Suprapubic skin (tissue), 4 donors: ENCODE results near the gene LRIG1. TPM values are rescaled to one million over a fixed set of nuclear protein-coding genes. Genes with fewer than 3 reads are reported as not detected.

ENCODE experiments used
- DNase-seq, 2 donors: peaks; one replicate each; pipeline ENCODE4 v3.0.0-alpha.2; 2019; ENCODE audit warnings: low spot score in 2 of 2
- H3K27ac ChIP-seq: fragments of 200-600 bp; sonication (generic); one replicate; pipeline ENCODE4 v1.5.1; 2019
- H3K27me3 ChIP-seq: fragments of 200-600 bp; sonication (generic); one replicate; pipeline ENCODE4 v1.5.1; 2019
- H3K36me3 ChIP-seq: fragments of 200-600 bp; sonication (generic); one replicate; pipeline ENCODE4 v1.5.1; 2019
- H3K4me1 ChIP-seq: fragments of 200-600 bp; sonication (generic); one replicate; pipeline ENCODE4 v1.5.1; 2019
- H3K4me3 ChIP-seq: fragments of 200-600 bp; sonication (generic); one replicate; pipeline ENCODE4 v1.5.1; 2019; ENCODE audit warnings: mild to moderate bottlenecking
- H3K9me3 ChIP-seq: fragments of 200-600 bp; sonication (generic); one replicate; pipeline ENCODE4 v1.5.1; 2019
- EP300 ChIP-seq: sonication (generic); formaldehyde crosslinking; IDR thresholded peaks from one replicate; pipeline ENCODE4 v1.6.1; 2017; ENCODE audit warnings: antibody characterized with exemption
- POLR2A ChIP-seq, 2 donors: fragments of 450-650 bp; IDR thresholded peaks; one replicate each; pipeline ENCODE4 v1.6.1; 2017; ENCODE audit warnings: antibody characterized with exemption in 2 of 2, mild to moderate bottlenecking in 2 of 2, moderate library complexity in 2 of 2
- POLR2AphosphoS5 ChIP-seq, 3 donors: sonication (generic); formaldehyde crosslinking; IDR thresholded peaks; one replicate each; pipeline ENCODE4 v1.6.1; 2017; ENCODE audit warnings: antibody characterized with exemption in 3 of 3
- WGBS: methylation state at CpG from one replicate; pipeline ENCODE4 v1.1.5; 2018; 5-methylcytosine and 5-hydroxymethylcytosine counted together
- total RNA-seq, 4 donors: library from RNA; depleted of rRNA; stranded (reverse); fragments of >200 nt; gene quantifications; one replicate each; pipeline ENCODE4 v1.1.0, GENCODE V29; 2016
- TF ChIP-seq, protein P1 (sequence below), 2 donors: fragments of 200-600 bp in 1 of 2; fragments of 450-650 bp in 1 of 2; sonication (generic) in 1 of 2; IDR thresholded peaks; one replicate each; pipeline ENCODE4 v1.5.1; 2016 to 2019; ENCODE audit warnings: antibody characterized with exemption in 2 of 2, mild to moderate bottlenecking in 1 of 2, moderate library complexity in 1 of 2

LRIG1 gene
- total RNA-seq, 4 donors from 2014 or later = 69.1 to 88.0 (median 78.9) TPM

DNA sequence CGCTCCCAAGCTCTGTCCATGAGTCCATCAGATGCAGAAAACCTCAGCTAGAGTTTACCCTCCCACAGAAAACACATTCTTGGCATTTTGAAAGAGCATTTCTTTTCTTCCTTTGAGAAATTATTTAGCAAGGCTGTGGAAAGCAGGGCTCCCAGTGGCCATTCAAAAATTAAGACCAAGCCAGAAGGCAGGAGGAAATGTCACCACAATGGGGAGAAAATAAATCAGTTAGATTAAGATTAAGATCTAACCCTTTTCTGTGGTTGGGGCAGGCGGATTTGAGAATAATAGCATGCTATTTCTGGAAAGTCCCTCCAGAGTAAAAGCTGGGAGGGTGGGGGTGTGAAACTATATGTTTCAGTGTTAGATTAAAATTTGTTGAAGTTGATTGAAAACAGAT lies 20.2 kb downstream of the LRIG1 start:
- H3K9me3 ChIP-seq = no peaks in the 10 kb centered on the region
- H3K27me3 ChIP-seq = no peaks in the 10 kb centered on the region
- no peaks in the 10 kb centered on the region for H3K36me3 ChIP-seq
- H3K27ac ChIP-seq = peak overlapping the region; percentile 12
- DNase-seq = no peak
- WGBS = 21% methylated on average over 2 of the region's 2 CpGs
- H3K4me1 ChIP-seq = peaks cover 66% of the 10 kb centered on the region
- TF ChIP-seq EP300 (no peak), POLR2A (IDR thresholded peaks at IDR 0.05) (no peak), POLR2AphosphoS5 (IDR thresholded peaks at IDR 0.05) (no peak)
- TF ChIP-seq, protein P1, sequence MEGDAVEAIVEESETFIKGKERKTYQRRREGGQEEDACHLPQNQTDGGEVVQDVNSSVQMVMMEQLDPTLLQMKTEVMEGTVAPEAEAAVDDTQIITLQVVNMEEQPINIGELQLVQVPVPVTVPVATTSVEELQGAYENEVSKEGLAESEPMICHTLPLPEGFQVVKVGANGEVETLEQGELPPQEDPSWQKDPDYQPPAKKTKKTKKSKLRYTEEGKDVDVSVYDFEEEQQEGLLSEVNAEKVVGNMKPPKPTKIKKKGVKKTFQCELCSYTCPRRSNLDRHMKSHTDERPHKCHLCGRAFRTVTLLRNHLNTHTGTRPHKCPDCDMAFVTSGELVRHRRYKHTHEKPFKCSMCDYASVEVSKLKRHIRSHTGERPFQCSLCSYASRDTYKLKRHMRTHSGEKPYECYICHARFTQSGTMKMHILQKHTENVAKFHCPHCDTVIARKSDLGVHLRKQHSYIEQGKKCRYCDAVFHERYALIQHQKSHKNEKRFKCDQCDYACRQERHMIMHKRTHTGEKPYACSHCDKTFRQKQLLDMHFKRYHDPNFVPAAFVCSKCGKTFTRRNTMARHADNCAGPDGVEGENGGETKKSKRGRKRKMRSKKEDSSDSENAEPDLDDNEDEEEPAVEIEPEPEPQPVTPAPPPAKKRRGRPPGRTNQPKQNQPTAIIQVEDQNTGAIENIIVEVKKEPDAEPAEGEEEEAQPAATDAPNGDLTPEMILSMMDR (IDR thresholded peaks at IDR 0.05) = no peak
- no peak overlapping the region for H3K4me3 ChIP-seq

DNA sequence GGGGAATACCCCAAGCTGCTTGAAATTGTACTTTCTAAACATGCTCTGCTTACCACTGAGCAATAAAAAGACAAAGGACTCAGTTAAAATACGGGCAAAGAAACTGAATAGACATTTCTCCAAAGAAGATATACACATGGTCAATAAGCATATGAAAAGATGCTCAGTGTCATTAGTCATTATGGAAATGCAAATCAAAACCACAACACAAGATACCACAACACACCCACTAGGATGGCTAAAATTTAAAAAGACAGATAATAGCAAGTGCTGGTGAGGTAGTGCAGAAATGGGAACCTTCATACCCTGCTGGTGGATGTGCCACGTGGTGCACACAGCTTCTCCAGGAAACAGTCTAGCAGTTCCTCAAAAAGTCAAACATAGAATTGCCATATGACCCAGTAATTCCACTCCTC lies 21.3 kb downstream of the LRIG1 start:
- no peaks in the 10 kb centered on the region for H3K27me3 ChIP-seq
- no peak for DNase-seq
- H3K27ac ChIP-seq = no peak overlapping the region
- no peak overlapping the region for H3K4me3 ChIP-seq
- no peaks in the 10 kb centered on the region for H3K9me3 ChIP-seq
- no peak for TF ChIP-seq POLR2A (IDR thresholded peaks at IDR 0.05)
- TF ChIP-seq, protein P1 (IDR thresholded peaks at IDR 0.05) = no peak
- TF ChIP-seq EP300 = no peak
- TF ChIP-seq POLR2AphosphoS5 (IDR thresholded peaks at IDR 0.05) = no peak
- H3K36me3 ChIP-seq = no peaks in the 10 kb centered on the region
- 85% methylated on average over 2 of the region's 2 CpGs for WGBS
- peaks cover 65% of the 10 kb centered on the region for H3K4me1 ChIP-seq

DNA sequence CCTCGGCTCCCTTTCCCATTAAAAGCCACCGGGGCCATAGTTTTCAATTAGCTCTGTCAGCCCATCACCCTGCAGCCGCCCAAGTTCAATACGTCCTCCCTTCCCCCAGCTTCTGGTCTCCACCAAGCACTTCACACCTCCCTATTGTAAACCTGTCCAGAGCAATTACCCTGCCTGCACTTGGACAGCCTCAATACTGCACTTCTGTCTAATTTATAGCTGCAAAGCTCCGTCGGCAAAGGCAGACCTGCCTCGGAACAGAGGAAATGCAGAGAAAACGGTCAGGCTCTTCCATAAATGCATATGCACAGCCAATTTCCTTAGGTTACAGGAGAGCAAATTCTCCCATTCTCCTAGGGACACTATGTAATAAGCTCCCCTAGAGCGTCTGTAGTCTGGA lies 21.9 kb downstream of the LRIG1 start:
- Histone ChIP-seq H3K27ac (no peak overlapping the region), H3K27me3 (no peaks in the 10 kb centered on the region), H3K9me3 (no peaks in the 10 kb centered on the region), H3K4me3 (no peak overlapping the region), H3K4me1 (peaks cover 60% of the 10 kb centered on the region), H3K36me3 (no peaks in the 10 kb centered on the region)
- TF ChIP-seq, protein P1 (IDR thresholded peaks at IDR 0.05) = no peak
- TF ChIP-seq EP300 (no peak), POLR2AphosphoS5 (IDR thresholded peaks at IDR 0.05) (no peak), POLR2A (IDR thresholded peaks at IDR 0.05) (no peak)
- 84% methylated on average over 9 of the region's 9 CpGs for WGBS
- no peak for DNase-seq

DNA sequence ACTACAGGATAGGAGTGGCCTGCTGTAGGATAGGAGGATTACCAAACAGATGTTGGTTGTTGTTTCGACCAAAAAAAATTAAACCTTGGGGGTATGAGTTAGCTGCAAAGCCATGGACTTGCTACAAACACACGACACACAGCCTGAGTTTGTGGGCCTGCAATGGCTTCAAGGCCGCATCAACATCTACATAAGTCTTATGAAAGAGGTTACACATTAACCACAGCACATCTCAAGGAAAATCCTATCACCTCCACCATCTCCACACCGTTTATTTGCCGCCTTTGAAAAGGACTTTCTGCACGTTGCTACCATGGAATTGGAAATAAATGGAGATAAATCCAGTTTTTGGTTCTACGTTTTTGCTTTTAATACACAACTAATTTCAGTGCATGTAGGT lies 23.0 kb downstream of the LRIG1 start:
- WGBS = 94% methylated on average over 7 of the region's 7 CpGs
- TF ChIP-seq POLR2A (IDR thresholded peaks at IDR 0.05) = no peak
- TF ChIP-seq, protein P1 (IDR thresholded peaks at IDR 0.05) = no peak
- no peak for TF ChIP-seq POLR2AphosphoS5 (IDR thresholded peaks at IDR 0.05)
- no peak for TF ChIP-seq EP300
- H3K4me1 ChIP-seq = peaks cover 61% of the 10 kb centered on the region
- DNase-seq = no peak
- no peaks in the 10 kb centered on the region for H3K27me3 ChIP-seq
- no peak overlapping the region for H3K4me3 ChIP-seq
- H3K9me3 ChIP-seq = no peaks in the 10 kb centered on the region
- H3K36me3 ChIP-seq = no peaks in the 10 kb centered on the region
- H3K27ac ChIP-seq = no peak overlapping the region

DNA sequence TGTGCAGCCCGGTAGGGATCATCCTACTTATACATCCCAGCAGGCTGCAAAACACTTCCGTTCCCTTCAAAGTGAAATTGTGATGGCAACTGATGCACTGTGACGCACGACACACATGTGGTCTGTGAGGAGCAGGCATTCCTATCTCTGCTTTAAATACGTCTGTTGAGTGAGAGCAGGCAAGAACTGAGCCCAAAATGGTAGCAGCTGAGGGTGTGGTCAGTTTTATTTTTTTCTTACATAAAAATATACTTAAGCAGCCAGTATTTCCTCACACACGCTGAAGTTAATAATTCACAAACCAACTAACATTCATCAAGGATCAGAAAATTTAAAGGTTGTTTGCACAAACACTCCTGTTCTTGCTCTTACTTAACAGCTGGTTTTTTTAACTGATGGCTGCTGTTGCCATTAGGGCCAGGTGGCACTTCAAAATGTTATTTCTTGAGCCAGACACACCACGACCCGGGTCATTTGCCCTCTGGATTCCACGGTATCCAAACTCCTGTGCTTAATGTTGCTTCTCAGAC lies 23.9 kb downstream of the LRIG1 start:
- no peak overlapping the region for H3K27ac ChIP-seq
- H3K9me3 ChIP-seq = no peaks in the 10 kb centered on the region
- TF ChIP-seq EP300 (no peak), POLR2A (IDR thresholded peaks at IDR 0.05) (no peak), POLR2AphosphoS5 (IDR thresholded peaks at IDR 0.05) (no peak)
- TF ChIP-seq, protein P1 (IDR thresholded peaks at IDR 0.05) = no peak
- DNase-seq = no peak
- 71% methylated on average over 9 of the region's 9 CpGs for WGBS
- H3K36me3 ChIP-seq = no peaks in the 10 kb centered on the region
- no peaks in the 10 kb centered on the region for H3K27me3 ChIP-seq
- H3K4me1 ChIP-seq = peaks cover 60% of the 10 kb centered on the region
- no peak overlapping the region for H3K4me3 ChIP-seq
